Measurements from ENCODE around the gene ST6GALNAC1. TPM values are rescaled to one million over a fixed set of nuclear protein-coding genes. Genes with fewer than 3 reads are reported as not detected.

ST6GALNAC1 gene
- total and polyA plus RNA-seq, 10 of the 15 experiments (the other 5 are each of a cell fraction or from before 2014, with no cell fraction given): 0.08 TPM; not detected in 9

DNA sequence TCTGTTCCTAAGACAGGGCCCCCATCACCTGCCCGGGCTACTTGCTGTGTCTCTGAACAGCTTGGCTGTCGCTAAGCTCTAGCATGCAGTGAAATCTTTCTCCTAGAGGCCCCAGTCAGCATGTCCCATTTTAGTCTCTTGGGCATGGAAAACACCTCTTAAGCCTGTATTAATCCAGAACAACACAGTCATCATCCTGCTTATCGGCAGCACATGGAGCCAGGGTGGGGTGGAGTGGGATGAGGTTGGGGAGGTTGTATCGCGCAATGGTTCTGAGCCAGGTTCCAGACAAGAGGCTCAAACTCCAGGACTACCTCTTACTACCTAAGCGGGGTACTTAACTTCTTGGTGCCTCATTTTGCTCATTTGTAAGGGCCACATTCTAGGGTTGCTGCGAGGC lies 65.7 kb downstream of the ST6GALNAC1 start:
- no peak overlapping the region for H2AFZ ChIP-seq (ENCODE audit: control insufficient read depth, low read depth, low read length)
- FAIRE-seq: no peak
- no peaks in the 10 kb centered on the region for H3K27me3 ChIP-seq (replicated peaks in 1 of 2; ENCODE audit: control insufficient read depth in 2 of 2, insufficient read depth in 2 of 2, low read length in 1 of 2)
- peaks cover 24% of the 10 kb centered on the region for H3K4me1 ChIP-seq (ENCODE audit: control insufficient read depth, insufficient read depth, low read length)
- BruUV-seq (replicated peaks): no TSS peak
- no peaks in the 10 kb centered on the region for H3K79me2 ChIP-seq (ENCODE audit: control insufficient read depth, insufficient read depth, low read length)
- DNase-seq (ENCODE audit: low read depth, low spot score): no peak
- SMC1A ChIA-PET (ENCODE audit: uncharacterized antibody, unreplicated experiment): interaction anchor here (1.0 to 1.3 kb wide), 2 partner anchors 18 to 21 kb away, joined by 3 to 5 read pairs; no protein-coding TSS in a partner anchor
- 99% methylated on average over 7 of the region's 7 CpGs for WGBS (ENCODE audit: insufficient coverage, insufficient replicate concordance, low lambda C conversion rate, missing lambda C conversion rate)
- CTCF ChIA-PET: interaction anchor here (1.3 to 2.1 kb wide), 3 partner anchors 19 to 46 kb away, joined by 4 to 12 read pairs (median 6); no protein-coding TSS in a partner anchor
- no peaks in the 10 kb centered on the region for H3K36me3 ChIP-seq (ENCODE audit: control insufficient read depth in 2 of 2, insufficient read depth in 2 of 2, low read length in 1 of 2)
- no peaks in the 10 kb centered on the region for H3K9me3 ChIP-seq (replicated peaks; ENCODE audit: control insufficient read depth, insufficient read depth, low read length)
- POLR2A ChIA-PET: no interaction called here
- H3K27ac ChIP-seq (ENCODE audit: control insufficient read depth, insufficient read depth): no peak overlapping the region
- H4K20me1 ChIP-seq (ENCODE audit: control insufficient read depth, insufficient read depth): no peaks in the 10 kb centered on the region
- H3K9ac ChIP-seq (ENCODE audit: control insufficient read depth, insufficient read depth, low read length): no peak overlapping the region
- no peak overlapping the region for H3K4me2 ChIP-seq (ENCODE audit: control insufficient read depth, insufficient read depth)
- intact Hi-C loops (cut with micrococcal nuclease; ENCODE audit: unreplicated experiment) (no loop called here), in situ Hi-C loops (cut with MboI) (no loop called here)
- RAD21 ChIA-PET (ENCODE audit: unreplicated experiment): interaction anchor here (0.6 kb wide), 1 partner anchor 12 kb away, joined by 3 read pairs; no protein-coding TSS in a partner anchor
- no peak for ATAC-seq
- TF ChIP-seq, protein P1, sequence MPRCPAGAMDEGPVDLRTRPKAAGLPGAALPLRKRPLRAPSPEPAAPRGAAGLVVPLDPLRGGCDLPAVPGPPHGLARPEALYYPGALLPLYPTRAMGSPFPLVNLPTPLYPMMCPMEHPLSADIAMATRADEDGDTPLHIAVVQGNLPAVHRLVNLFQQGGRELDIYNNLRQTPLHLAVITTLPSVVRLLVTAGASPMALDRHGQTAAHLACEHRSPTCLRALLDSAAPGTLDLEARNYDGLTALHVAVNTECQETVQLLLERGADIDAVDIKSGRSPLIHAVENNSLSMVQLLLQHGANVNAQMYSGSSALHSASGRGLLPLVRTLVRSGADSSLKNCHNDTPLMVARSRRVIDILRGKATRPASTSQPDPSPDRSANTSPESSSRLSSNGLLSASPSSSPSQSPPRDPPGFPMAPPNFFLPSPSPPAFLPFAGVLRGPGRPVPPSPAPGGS (IDR thresholded peaks at IDR 0.05; ENCODE audit: borderline replicate concordance, insufficient read depth, low read depth, low read length, poor library complexity, severe bottlenecking): no peak
- TF ChIP-seq NFYB (IDR thresholded peaks at IDR 0.05; ENCODE audit: insufficient read depth, low read depth, low read length) (no peak), CBX5 (IDR thresholded peaks at IDR 0.05; ENCODE audit: low read depth) (no peak)
- H3K4me3 ChIP-seq: no peak overlapping the region

DNA sequence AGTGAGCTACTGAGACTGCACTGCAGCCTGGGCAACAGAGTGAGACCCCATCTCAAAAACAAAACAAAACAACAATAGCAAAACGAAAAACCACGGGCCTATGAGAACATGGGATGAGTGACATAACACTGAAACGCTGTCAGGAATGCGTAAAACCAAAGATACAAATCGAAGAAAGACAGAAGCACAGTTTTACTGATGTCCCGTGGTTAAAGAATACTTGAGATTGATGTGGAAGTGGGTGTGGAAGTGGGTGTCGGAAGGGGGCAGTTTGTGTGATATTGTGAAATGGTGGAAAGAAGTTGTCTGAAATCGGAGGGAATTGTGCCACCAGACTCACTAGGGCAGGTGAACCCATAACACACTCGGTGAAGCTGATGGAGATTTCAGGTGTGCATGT lies 67.4 kb downstream of the ST6GALNAC1 start:
- no peaks in the 10 kb centered on the region for H3K79me2 ChIP-seq (ENCODE audit: control insufficient read depth, insufficient read depth, low read length)
- WGBS (ENCODE audit: insufficient coverage, insufficient replicate concordance, low lambda C conversion rate, missing lambda C conversion rate): 80% methylated on average over 9 of the region's 9 CpGs
- no peak for DNase-seq (ENCODE audit: low read depth, low spot score)
- FAIRE-seq: no peak
- H3K4me1 ChIP-seq (ENCODE audit: control insufficient read depth, insufficient read depth, low read length): peaks cover 20% of the 10 kb centered on the region
- intact Hi-C loops (cut with micrococcal nuclease; ENCODE audit: unreplicated experiment): no loop called here
- H3K4me3 ChIP-seq: no peak overlapping the region
- no peak for ATAC-seq
- H2AFZ ChIP-seq (ENCODE audit: control insufficient read depth, low read depth, low read length): no peak overlapping the region
- H3K4me2 ChIP-seq (ENCODE audit: control insufficient read depth, insufficient read depth): no peak overlapping the region
- ChIA-PET POLR2A (no interaction called here), SMC1A (ENCODE audit: uncharacterized antibody, unreplicated experiment) (no interaction called here), RAD21 (ENCODE audit: unreplicated experiment) (no interaction called here), CTCF (interaction anchor here (1.0 to 2.2 kb wide), 3 partner anchors 16 to 105 kb away, joined by 4 to 6 read pairs (median 5); no protein-coding TSS in a partner anchor)
- no peak overlapping the region for H3K9ac ChIP-seq (ENCODE audit: control insufficient read depth, insufficient read depth, low read length)
- in situ Hi-C loops (cut with MboI): no loop called here
- no peak overlapping the region for H3K27ac ChIP-seq (ENCODE audit: control insufficient read depth, insufficient read depth)
- no TSS peak for BruUV-seq (replicated peaks)
- H3K27me3 ChIP-seq (replicated peaks in 1 of 2; ENCODE audit: control insufficient read depth in 2 of 2, insufficient read depth in 2 of 2, low read length in 1 of 2): no peaks in the 10 kb centered on the region
- no peaks in the 10 kb centered on the region for H4K20me1 ChIP-seq (ENCODE audit: control insufficient read depth, insufficient read depth)
- no peaks in the 10 kb centered on the region for H3K36me3 ChIP-seq (ENCODE audit: control insufficient read depth in 2 of 2, insufficient read depth in 2 of 2, low read length in 1 of 2)
- H3K9me3 ChIP-seq (replicated peaks; ENCODE audit: control insufficient read depth, insufficient read depth, low read length): no peaks in the 10 kb centered on the region
- TF ChIP-seq, protein P2, sequence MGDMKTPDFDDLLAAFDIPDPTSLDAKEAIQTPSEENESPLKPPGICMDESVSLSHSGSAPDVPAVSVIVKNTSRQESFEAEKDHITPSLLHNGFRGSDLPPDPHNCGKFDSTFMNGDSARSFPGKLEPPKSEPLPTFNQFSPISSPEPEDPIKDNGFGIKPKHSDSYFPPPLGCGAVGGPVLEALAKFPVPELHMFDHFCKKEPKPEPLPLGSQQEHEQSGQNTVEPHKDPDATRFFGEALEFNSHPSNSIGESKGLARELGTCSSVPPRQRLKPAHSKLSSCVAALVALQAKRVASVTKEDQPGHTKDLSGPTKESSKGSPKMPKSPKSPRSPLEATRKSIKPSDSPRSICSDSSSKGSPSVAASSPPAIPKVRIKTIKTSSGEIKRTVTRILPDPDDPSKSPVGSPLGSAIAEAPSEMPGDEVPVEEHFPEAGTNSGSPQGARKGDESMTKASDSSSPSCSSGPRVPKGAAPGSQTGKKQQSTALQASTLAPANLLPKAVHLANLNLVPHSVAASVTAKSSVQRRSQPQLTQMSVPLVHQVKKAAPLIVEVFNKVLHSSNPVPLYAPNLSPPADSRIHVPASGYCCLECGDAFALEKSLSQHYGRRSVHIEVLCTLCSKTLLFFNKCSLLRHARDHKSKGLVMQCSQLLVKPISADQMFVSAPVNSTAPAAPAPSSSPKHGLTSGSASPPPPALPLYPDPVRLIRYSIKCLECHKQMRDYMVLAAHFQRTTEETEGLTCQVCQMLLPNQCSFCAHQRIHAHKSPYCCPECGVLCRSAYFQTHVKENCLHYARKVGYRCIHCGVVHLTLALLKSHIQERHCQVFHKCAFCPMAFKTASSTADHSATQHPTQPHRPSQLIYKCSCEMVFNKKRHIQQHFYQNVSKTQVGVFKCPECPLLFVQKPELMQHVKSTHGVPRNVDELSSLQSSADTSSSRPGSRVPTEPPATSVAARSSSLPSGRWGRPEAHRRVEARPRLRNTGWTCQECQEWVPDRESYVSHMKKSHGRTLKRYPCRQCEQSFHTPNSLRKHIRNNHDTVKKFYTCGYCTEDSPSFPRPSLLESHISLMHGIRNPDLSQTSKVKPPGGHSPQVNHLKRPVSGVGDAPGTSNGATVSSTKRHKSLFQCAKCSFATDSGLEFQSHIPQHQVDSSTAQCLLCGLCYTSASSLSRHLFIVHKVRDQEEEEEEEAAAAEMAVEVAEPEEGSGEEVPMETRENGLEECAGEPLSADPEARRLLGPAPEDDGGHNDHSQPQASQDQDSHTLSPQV (IDR thresholded peaks at IDR 0.05): no peak
- TF ChIP-seq RELA (IDR thresholded peaks at IDR 0.05; ENCODE audit: borderline replicate concordance, partially characterized antibody) (no peak), GABPA (IDR thresholded peaks at IDR 0.05; ENCODE audit: low read depth) (no peak), MYC (IDR thresholded peaks at IDR 0.05; ENCODE audit: insufficient read depth, insufficient read length, insufficient replicate concordance, low read length, severe bottlenecking) (no peak), BHLHE40 (IDR thresholded peaks at IDR 0.05; ENCODE audit: borderline replicate concordance in 1 of 2, low read depth in 2 of 2, low read length in 1 of 2) (no peak), RBBP5 (conservative IDR thresholded peaks at IDR 0.05) (no peak), HDAC6 (IDR thresholded peaks at IDR 0.05; ENCODE audit: unreplicated experiment) (no peak)
